ENCODE measurements around the gene ANO1. TPM values are rescaled to one million over a fixed set of nuclear protein-coding genes. Genes with fewer than 3 reads are reported as not detected.

The ANO1 gene
- total and polyA plus RNA-seq, 2 of the 8 experiments (the other 6 are each of a cell fraction or from before 2014, with no cell fraction given), result 4.7 to 5.0 TPM

- TF ChIP-seq CHD7 (IDR thresholded peaks at IDR 0.05; ENCODE audit: insufficient replicate concordance, low read length), result no peak
- no peak for TF ChIP-seq MAX (IDR thresholded peaks at IDR 0.05)
These were observed 81.8 kb downstream of the ANO1 start (continued) for GRCh38 chr11:70159627-70160570.
